CD4-positive, CD25-positive, alpha-beta regulatory T cell (primary cell): ENCODE measurements around the gene NF2. TPM values are rescaled to one million over a fixed set of nuclear protein-coding genes. Genes with fewer than 3 reads are reported as not detected.

Source experiments
- ATAC-seq, 2 donors: fragments of 150-1000 bp; cut with Tn5 transposase; one replicate each; pipeline ENCODE4 v1.10.0; 2021; ENCODE audit warnings: low read depth in 2 of 2, moderate number of reproducible peaks in 2 of 2, moderate library complexity in 1 of 2
- DNase-seq, 3 donors: peaks; one replicate each; pipeline versions ENCODE4 v3.0.0 to v3.0.0-alpha.2; 2012 to 2022; ENCODE audit warnings: mixed read lengths in 1 of 3
- H3K27ac ChIP-seq: one replicate; pipeline ENCODE4 v1.7.0; 2013; ENCODE audit warnings: mild to moderate bottlenecking, low read length; ENCODE audit not compliant: insufficient read depth, poor library complexity, severe bottlenecking
- H3K27me3 ChIP-seq: one replicate; pipeline ENCODE4 v1.7.0; 2013; ENCODE audit warnings: low read length; ENCODE audit not compliant: control insufficient read depth, insufficient read depth
- H3K36me3 ChIP-seq: one replicate; pipeline ENCODE4 v1.7.0; 2013; ENCODE audit warnings: mild to moderate bottlenecking, low read length, moderate library complexity; ENCODE audit not compliant: control insufficient read depth, insufficient read depth
- H3K4me1 ChIP-seq: 2 replicates; pipeline ENCODE4 v1.7.0; 2013; ENCODE audit warnings: mild to moderate bottlenecking, low read length; ENCODE audit not compliant: insufficient read depth, control insufficient read depth, poor library complexity, severe bottlenecking
- H3K4me3 ChIP-seq: one replicate; pipeline ENCODE4 v1.7.0; 2013; ENCODE audit warnings: low read depth, mild to moderate bottlenecking, low read length, moderate library complexity
- H3K9me3 ChIP-seq, 2 experiments: 1 replicate in 1 of 2; 2 replicates in 1 of 2; pipeline ENCODE4 v1.7.0; 2013; ENCODE audit warnings: low read length in 2 of 2, mild to moderate bottlenecking in 1 of 2, moderate library complexity in 1 of 2; ENCODE audit not compliant: control insufficient read depth in 2 of 2
- H3K27ac Mint-ChIP-seq, 3 donors: one replicate each; pipeline ENCODE4 v1.8.0; 2020 to 2022; ENCODE audit warnings: mild to moderate bottlenecking in 3 of 3, mixed read lengths in 3 of 3, moderate library complexity in 2 of 3
- H3K27me3 Mint-ChIP-seq: one replicate; pipeline ENCODE4 v1.8.0; 2022; ENCODE audit warnings: mild to moderate bottlenecking, mixed read lengths
- H3K36me3 Mint-ChIP-seq: one replicate; pipeline ENCODE4 v1.8.0; 2020; ENCODE audit warnings: mixed read lengths
- H3K4me1 Mint-ChIP-seq, 4 donors: one replicate each; pipeline ENCODE4 v1.8.0; 2020 to 2022; ENCODE audit warnings: mixed read lengths in 4 of 4, mild to moderate bottlenecking in 1 of 4
- H3K4me3 Mint-ChIP-seq, 4 donors: one replicate each; pipeline ENCODE4 v1.8.0; 2020 to 2022; ENCODE audit warnings: mild to moderate bottlenecking in 4 of 4, mixed read lengths in 4 of 4, moderate library complexity in 3 of 4
- H3K9me3 Mint-ChIP-seq, 7 donors: one replicate each; pipeline ENCODE4 v1.8.0; 2020 to 2022; ENCODE audit warnings: mixed read lengths in 7 of 7, mild to moderate bottlenecking in 3 of 7, moderate library complexity in 2 of 7
- polyA plus RNA-seq, 4 donors: library from polyadenylated mRNA; unstranded; fragments of 300-500 nt; fragmentation: Illumina TruSeq; gene quantifications; one replicate each; pipeline ENCODE4 v1.2.3, GENCODE V29; 2021
- total RNA-seq: library from RNA; stranded (reverse); gene quantifications from one replicate; pipeline ENCODE4 v1.2.3, GENCODE V29; 2022

Gene NF2
- total and polyA plus RNA-seq, 5 donors from 2014 or later, result 16.4 to 31.6 (median 20.0) TPM

DNA sequence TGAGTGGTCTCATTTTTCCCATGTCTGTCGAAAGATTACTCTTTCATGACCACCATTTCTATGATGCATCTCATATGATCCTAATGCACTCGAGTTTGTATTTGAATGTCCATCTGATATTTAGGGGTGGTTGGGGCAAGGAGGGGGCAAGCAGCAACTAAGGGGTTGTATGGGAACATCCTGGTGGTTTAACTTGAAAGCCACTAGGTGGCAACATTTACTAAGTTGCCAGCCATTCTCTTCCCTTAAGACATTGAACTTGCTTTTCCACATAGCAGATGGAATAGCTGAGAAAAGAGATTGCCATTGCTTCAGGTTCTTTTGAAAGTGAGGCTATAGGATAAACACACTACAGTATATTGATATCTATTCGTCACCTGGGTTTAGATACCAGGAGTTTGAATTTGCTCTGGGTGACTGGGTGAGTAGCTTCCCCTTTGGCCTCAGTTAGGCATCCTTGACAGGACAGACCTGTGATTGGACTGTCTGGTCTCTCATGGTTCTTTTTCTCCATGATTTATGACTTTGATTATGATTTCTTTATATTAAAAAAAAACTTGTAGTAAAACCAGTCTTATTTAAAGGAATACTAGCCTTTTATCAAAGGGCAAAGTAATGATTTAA is 32.4 kb downstream of the NF2 start:
- peak in 2 of 3 donors; percentile 38 to 60 for DNase-seq
- H3K27me3 ChIP-seq, result no peaks in the 10 kb centered on the region
- H3K9me3 ChIP-seq, result no peaks in the 10 kb centered on the region
- Mint-ChIP-seq H3K27me3 (no peaks in the 10 kb centered on the region), H3K36me3 (peaks cover 13% of the 10 kb centered on the region), H3K4me1 (peaks cover 19 to 31% (median 22%) of the 10 kb centered on the region in 4 donors), H3K27ac (peak overlapping the region in 1 of 3 donors; percentile 67), H3K4me3 (no peak overlapping the region), H3K9me3 (no peaks in the 10 kb centered on the region)
- peaks cover 7% of the 10 kb centered on the region for H3K36me3 ChIP-seq
- no peak overlapping the region for H3K4me3 ChIP-seq
- ATAC-seq, result no peak
- H3K4me1 ChIP-seq, result no peaks in the 10 kb centered on the region
- no peak overlapping the region for H3K27ac ChIP-seq

DNA sequence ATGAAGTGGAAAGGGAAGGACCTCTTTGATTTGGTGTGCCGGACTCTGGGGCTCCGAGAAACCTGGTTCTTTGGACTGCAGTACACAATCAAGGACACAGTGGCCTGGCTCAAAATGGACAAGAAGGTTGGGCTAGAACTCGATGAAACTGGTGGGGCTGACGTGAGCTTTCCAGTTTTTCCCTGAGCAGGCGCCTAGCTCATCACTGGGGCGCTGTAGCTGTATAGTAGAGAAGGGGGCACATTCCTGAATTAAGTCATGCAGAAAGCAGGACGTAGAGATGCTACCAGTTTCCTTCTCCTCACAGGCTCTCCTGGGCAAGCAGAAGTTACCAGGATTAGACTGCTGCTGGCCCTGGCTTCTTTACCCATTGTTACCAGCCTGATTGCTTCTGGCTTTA is 33.3 kb downstream of the NF2 start:
- peaks cover 8% of the 10 kb centered on the region for H3K36me3 ChIP-seq
- H3K4me1 Mint-ChIP-seq, result peaks cover 17 to 32% (median 21%) of the 10 kb centered on the region in 4 donors
- DNase-seq, result no peak

DNA sequence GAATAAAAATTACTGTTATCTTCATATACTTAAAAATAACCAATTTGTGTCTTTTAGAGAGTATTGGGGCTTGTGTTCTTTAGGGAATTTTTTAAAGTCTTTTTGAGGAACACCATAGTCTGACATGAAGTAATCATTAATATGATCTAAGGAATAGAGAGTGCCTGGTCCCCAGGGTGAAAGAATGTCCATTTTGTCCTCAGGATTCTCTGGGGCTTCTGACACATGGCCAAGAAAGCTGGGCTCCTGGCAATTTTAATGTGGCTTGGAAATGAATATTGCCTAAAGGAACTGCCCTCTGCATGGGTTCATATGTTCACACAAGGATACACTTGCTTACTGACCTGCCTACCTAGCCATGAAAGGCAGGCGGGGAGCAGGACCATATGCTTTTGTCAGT is 33.7 kb downstream of the NF2 start:
- Mint-ChIP-seq H3K9me3 (no peaks in the 10 kb centered on the region), H3K4me3 (no peak overlapping the region)

More for the DNA sequence above, 33.3 kb downstream of the NF2 start:
- Mint-ChIP-seq H3K36me3 (peaks cover 19% of the 10 kb centered on the region), H3K4me3 (no peak overlapping the region), H3K9me3 (no peaks in the 10 kb centered on the region), H3K27ac (no peak overlapping the region), H3K27me3 (no peaks in the 10 kb centered on the region)
- Histone ChIP-seq H3K4me3 (no peak overlapping the region), H3K4me1 (no peaks in the 10 kb centered on the region), H3K27ac (no peak overlapping the region), H3K9me3 (no peaks in the 10 kb centered on the region), H3K27me3 (no peaks in the 10 kb centered on the region)
- no peak for ATAC-seq

DNA sequence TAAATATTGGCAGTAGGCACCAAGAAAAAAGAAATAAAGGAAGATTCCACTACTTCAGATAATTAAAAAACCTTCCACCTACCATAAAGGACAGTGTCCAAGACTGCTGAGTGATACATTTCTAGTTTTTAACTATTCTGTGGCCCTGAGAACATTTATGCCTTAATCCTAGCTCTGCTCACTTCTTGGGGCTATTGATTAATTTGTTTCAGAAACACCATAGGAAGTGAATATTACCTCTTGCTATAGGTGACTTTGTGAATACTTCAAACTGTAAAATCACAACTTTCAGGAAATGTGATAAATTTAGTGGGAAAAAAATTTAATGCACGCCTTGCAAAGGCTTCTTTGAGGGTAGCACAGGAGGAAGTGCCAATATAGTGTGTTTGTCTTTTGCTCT is 35.2 kb downstream of the NF2 start:
- no peak for DNase-seq
- Mint-ChIP-seq H3K4me1 (peaks cover 15 to 19% (median 17%) of the 10 kb centered on the region in 4 donors), H3K27ac (no peak overlapping the region), H3K36me3 (peaks cover 34% of the 10 kb centered on the region), H3K27me3 (no peaks in the 10 kb centered on the region), H3K9me3 (no peaks in the 10 kb centered on the region), H3K4me3 (peak overlapping the region in 1 of 4 donors; percentile 28)
- Histone ChIP-seq H3K27ac (no peak overlapping the region), H3K4me3 (no peak overlapping the region), H3K4me1 (no peaks in the 10 kb centered on the region), H3K27me3 (no peaks in the 10 kb centered on the region), H3K9me3 (no peaks in the 10 kb centered on the region), H3K36me3 (peaks cover 13% of the 10 kb centered on the region)
- ATAC-seq, result no peak

More for the DNA sequence above, 33.7 kb downstream of the NF2 start:
- Mint-ChIP-seq H3K36me3 (peaks cover 23% of the 10 kb centered on the region), H3K27ac (peak overlapping the region in 1 of 3 donors; percentile 9), H3K27me3 (no peaks in the 10 kb centered on the region), H3K4me1 (peaks cover 17 to 30% (median 24%) of the 10 kb centered on the region in 4 donors)
- H3K27me3 ChIP-seq, result no peaks in the 10 kb centered on the region
- H3K4me1 ChIP-seq, result no peaks in the 10 kb centered on the region
- ATAC-seq (no peak), DNase-seq (no peak)
- H3K36me3 ChIP-seq, result peaks cover 12% of the 10 kb centered on the region
- no peak overlapping the region for H3K4me3 ChIP-seq
- no peak overlapping the region for H3K27ac ChIP-seq
- H3K9me3 ChIP-seq, result no peaks in the 10 kb centered on the region

DNA sequence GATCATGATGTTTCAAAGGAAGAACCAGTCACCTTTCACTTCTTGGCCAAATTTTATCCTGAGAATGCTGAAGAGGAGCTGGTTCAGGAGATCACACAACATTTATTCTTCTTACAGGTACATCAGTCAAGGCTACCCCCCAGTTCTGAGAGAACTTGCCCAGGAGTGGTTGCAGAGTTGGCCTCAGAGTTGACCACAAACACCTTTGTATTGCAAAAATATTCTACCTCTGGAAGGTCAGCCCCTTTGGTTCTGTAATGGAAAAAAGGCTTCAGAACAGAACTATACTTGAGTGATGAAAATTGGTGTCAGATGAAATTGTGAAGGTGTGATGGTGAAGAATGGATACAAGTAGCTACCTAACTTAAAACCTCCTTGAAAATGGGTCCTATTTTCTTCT is 35.7 kb downstream of the NF2 start:
- Histone ChIP-seq H3K27ac (no peak overlapping the region), H3K9me3 (no peaks in the 10 kb centered on the region), H3K4me3 (no peak overlapping the region), H3K36me3 (peaks cover 13% of the 10 kb centered on the region), H3K4me1 (no peaks in the 10 kb centered on the region), H3K27me3 (no peaks in the 10 kb centered on the region)
- peaks cover 34% of the 10 kb centered on the region for H3K36me3 Mint-ChIP-seq
- H3K4me1 Mint-ChIP-seq, result peaks cover 11 to 18% (median 15%) of the 10 kb centered on the region in 4 donors
- DNase-seq (no peak), ATAC-seq (no peak)
- no peaks in the 10 kb centered on the region for H3K27me3 Mint-ChIP-seq
- H3K9me3 Mint-ChIP-seq, result no peaks in the 10 kb centered on the region
- H3K4me3 Mint-ChIP-seq, result no peak overlapping the region
- no peak overlapping the region for H3K27ac Mint-ChIP-seq

DNA sequence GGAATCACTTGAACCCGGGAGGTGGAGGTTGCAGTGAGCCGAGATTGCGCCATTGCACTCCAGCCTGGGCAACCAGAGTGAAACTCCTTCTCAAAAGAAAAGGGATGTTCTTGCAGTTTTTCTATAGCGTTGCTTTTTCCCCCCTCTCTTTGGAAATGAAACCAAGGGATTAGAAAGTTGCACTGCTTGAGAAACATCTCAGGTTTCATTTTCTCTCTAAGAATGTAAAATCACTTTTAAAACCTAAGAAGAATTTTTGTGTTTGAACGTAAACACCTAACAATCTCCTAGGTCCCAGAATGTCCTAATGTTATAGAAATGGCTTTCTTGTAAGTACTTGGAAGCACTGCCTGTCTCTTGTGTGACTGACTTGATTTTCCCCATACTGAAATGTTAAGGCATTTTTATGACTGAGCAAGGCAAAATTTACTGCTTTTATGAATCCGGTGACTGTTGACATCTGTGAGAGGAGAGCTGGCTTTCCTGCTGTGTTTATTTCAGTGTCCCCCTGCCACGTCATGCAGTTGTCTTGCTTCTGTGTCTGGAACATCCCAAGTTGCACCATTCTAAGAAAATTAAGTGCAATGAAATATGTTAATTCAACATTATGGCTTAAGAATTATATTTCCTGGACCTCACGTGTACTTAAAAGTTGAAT is 37.7 kb downstream of the NF2 start:
- H3K27ac Mint-ChIP-seq, result peak overlapping the region; percentile 47 to 65 (median 56)
- peaks cover 18% of the 10 kb centered on the region for H3K36me3 ChIP-seq
- ATAC-seq (no peak), DNase-seq (no peak)
- H3K27ac ChIP-seq, result no peak overlapping the region
- peak overlapping the region in 3 of 4 donors; percentile 17 to 48 (median 39) for H3K4me3 Mint-ChIP-seq
- H3K9me3 ChIP-seq, result no peaks in the 10 kb centered on the region
- H3K9me3 Mint-ChIP-seq, result no peaks in the 10 kb centered on the region
- H3K4me1 Mint-ChIP-seq, result peaks cover 6 to 12% (median 11%) of the 10 kb centered on the region in 4 donors
- peaks cover 44% of the 10 kb centered on the region for H3K36me3 Mint-ChIP-seq
- H3K4me3 ChIP-seq, result peak overlapping the region; percentile 19
- no peaks in the 10 kb centered on the region for H3K27me3 Mint-ChIP-seq
- no peaks in the 10 kb centered on the region for H3K27me3 ChIP-seq
- H3K4me1 ChIP-seq, result no peaks in the 10 kb centered on the region

DNA sequence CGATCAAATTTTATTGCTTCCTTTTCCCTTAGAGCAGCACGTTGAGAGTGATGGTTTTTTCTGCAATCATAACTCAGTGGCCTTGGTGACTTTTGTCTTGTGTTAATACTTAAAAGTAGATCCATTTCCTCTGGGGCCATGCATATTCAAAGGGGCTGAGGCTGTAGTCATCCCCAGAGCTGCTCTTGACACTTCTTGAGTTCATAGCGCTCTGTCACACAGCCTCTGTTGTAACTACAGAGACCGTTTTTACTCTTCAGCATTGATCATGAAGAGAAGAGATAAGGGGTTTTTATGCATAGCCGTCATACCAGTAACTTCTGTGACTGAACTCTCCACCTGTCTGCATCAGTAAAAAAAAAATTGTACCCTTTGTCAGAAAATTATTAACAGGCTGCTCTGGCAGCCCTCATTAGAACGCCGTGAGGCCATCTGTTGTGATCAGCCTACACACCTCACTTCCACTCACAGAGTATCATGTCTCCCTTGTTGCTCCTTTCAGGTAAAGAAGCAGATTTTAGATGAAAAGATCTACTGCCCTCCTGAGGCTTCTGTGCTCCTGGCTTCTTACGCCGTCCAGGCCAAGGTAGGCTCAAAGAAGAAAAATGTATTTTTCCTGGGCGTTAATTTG is 38.4 kb downstream of the NF2 start:
- Mint-ChIP-seq H3K27me3 (no peaks in the 10 kb centered on the region), H3K4me3 (peak overlapping the region; percentile 21 to 56 (median 44)), H3K9me3 (no peaks in the 10 kb centered on the region), H3K36me3 (peaks cover 44% of the 10 kb centered on the region), H3K27ac (peak overlapping the region in 2 of 3 donors; percentile 47 to 89), H3K4me1 (peaks cover 6 to 12% (median 11%) of the 10 kb centered on the region in 4 donors)
- H3K9me3 ChIP-seq, result no peaks in the 10 kb centered on the region
- ATAC-seq (no peak), DNase-seq (no peak)
- no peak overlapping the region for H3K27ac ChIP-seq
- H3K4me3 ChIP-seq, result peak overlapping the region; percentile 19
- H3K27me3 ChIP-seq, result no peaks in the 10 kb centered on the region
- H3K36me3 ChIP-seq, result peaks cover 18% of the 10 kb centered on the region
- no peaks in the 10 kb centered on the region for H3K4me1 ChIP-seq
